Activated CD8-positive, alpha-beta memory T cell treated with anti-CD3 and anti-CD28 coated beads for 36 hours (primary cell): ENCODE results near the gene IL4I1. TPM values are rescaled to one million over a fixed set of nuclear protein-coding genes. Genes with fewer than 3 reads are reported as not detected.

ENCODE experiments used
- CTCF ChIA-PET: fragments of 350-600 bp; sonication (Branson Sonifier 250); formaldehyde crosslinking; loops from one replicate; lab custom pipeline; 2021; ENCODE audit warnings: antibody characterized with exemption; lab: Charles Lee
- POLR2A ChIA-PET: fragments of 350-600 bp; sonication (Branson Sonifier 250); formaldehyde crosslinking; loops from one replicate; lab custom pipeline; 2021; ENCODE audit warnings: antibody characterized with exemption; lab: Charles Lee
- total RNA-seq, 2 experiments: library from RNA; stranded (reverse); gene quantifications; one replicate each; pipeline ENCODE4 v1.2.3, GENCODE V29; 2021

IL4I1 gene
- total RNA-seq, 2 experiments from 2014 or later = 28.9 to 30.8 TPM

GRCh38 chr19:49875177-49875576 is 21.5 kb downstream of the IL4I1 start:
- CTCF ChIA-PET = interaction anchor here (0.9 to 2.5 kb wide), 2 partner anchors 13 to 15 kb away, joined by 3 to 11 read pairs; no protein-coding TSS in a partner anchor
- POLR2A ChIA-PET = no interaction called here

GRCh38 chr19:49874503-49875157 is 22.1 kb downstream of the IL4I1 start:
- CTCF ChIA-PET = interaction anchor here (0.9 kb wide), 1 partner anchor 12 kb away, joined by 3 read pairs; no protein-coding TSS in a partner anchor
- POLR2A ChIA-PET = no interaction called here

- ChIA-PET CTCF (no interaction called here), POLR2A (no interaction called here)
Observed at GRCh38 chr19:49873834-49874233, 22.9 kb downstream of the IL4I1 start.

- CTCF ChIA-PET = interaction anchor here (0.9 kb wide), 1 partner anchor 17 kb away, joined by 3 read pairs; no protein-coding TSS in a partner anchor
Observed at GRCh38 chr19:49873129-49873521, 23.6 kb downstream of the IL4I1 start.

GRCh38 chr19:49872245-49873128 is 24.2 kb downstream of the IL4I1 start:
- CTCF ChIA-PET = interaction anchor here (0.9 kb wide), 1 partner anchor 18 kb away, joined by 3 read pairs; no protein-coding TSS in a partner anchor

More at GRCh38 chr19:49873129-49873521, 23.6 kb downstream of the IL4I1 start:
- POLR2A ChIA-PET = no interaction called here

GRCh38 chr19:49871349-49871985 is 25.2 kb downstream of the IL4I1 start:
- ChIA-PET POLR2A (no interaction called here), CTCF (no interaction called here)

More at GRCh38 chr19:49872245-49873128, 24.2 kb downstream of the IL4I1 start:
- POLR2A ChIA-PET = no interaction called here

GRCh38 chr19:49870309-49870901 is 26.3 kb downstream of the IL4I1 start:
- ChIA-PET CTCF (interaction anchor here (0.5 kb wide), 1 partner anchor 17 kb away, joined by 3 read pairs; no protein-coding TSS in a partner anchor), POLR2A (no interaction called here)

GRCh38 chr19:49869484-49870308 is 27.0 kb downstream of the IL4I1 start:
- POLR2A ChIA-PET = interaction anchor here (0.9 to 1.2 kb wide), 4 partner anchors 15 to 21 kb away, joined by 3 to 5 read pairs (median 3); partner anchors contain the start of gene PTOV1

GRCh38 chr19:49869009-49869483 is 27.6 kb downstream of the IL4I1 start:
- CTCF ChIA-PET = interaction anchor here (1.0 to 1.2 kb wide), 3 partner anchors 18 to 60 kb away, joined by 3 to 5 read pairs (median 3); partner anchors contain the start of genes ATF5, NUP62 and PTOV1
- POLR2A ChIA-PET = interaction anchor here (0.6 to 1.2 kb wide), 5 partner anchors 15 to 21 kb away, joined by 3 to 5 read pairs (median 3); partner anchors contain the start of gene PTOV1

More at GRCh38 chr19:49869484-49870308, 27.0 kb downstream of the IL4I1 start:
- CTCF ChIA-PET = interaction anchor here (0.5 to 1.2 kb wide), 4 partner anchors 17 to 60 kb away, joined by 3 to 5 read pairs (median 3); partner anchors contain the start of genes ATF5, NUP62 and PTOV1

- ChIA-PET POLR2A (interaction anchor here (0.5 to 1.4 kb wide), 7 partner anchors 9 to 71 kb away, joined by 3 to 9 read pairs (median 4); partner anchors contain the start of gene PTOV1), CTCF (interaction anchor here (0.6 kb wide), 1 partner anchor 469 kb away, joined by 5 read pairs; no protein-coding TSS in a partner anchor)
Observed at GRCh38 chr19:49866933-49867782, 29.5 kb downstream of the IL4I1 start, which contains the start of gene PNKP. Gene PNKP (minus strand): TSS chr19:49867576. CDS start chr19:49867204, 372 bp downstream.

- POLR2A ChIA-PET = interaction anchor here (0.6 to 1.7 kb wide), 3 partner anchors 11 to 60 kb away, joined by 3 to 5 read pairs (median 4); partner anchors contain the start of gene PTOV1
- CTCF ChIA-PET = interaction anchor here (0.7 to 1.1 kb wide), 3 partner anchors 63 to 147 kb away, joined by 3 to 5 read pairs (median 3); partner anchors contain the start of genes ATF5 and NUP62
Observed at GRCh38 chr19:49864890-49865289, 31.8 kb downstream of the IL4I1 start.

GRCh38 chr19:49863935-49864320 is 32.8 kb downstream of the IL4I1 start:
- POLR2A ChIA-PET = interaction anchor here (1.4 to 1.7 kb wide), 2 partner anchors 11 to 14 kb away, joined by 5 to 10 read pairs; partner anchors contain the start of gene PTOV1
- CTCF ChIA-PET = interaction anchor here (1.3 kb wide), 1 partner anchor 13 kb away, joined by 4 read pairs; the partner anchor contains the start of gene PTOV1

GRCh38 chr19:49863254-49863934 is 33.3 kb downstream of the IL4I1 start:
- ChIA-PET CTCF (interaction anchor here (1.3 to 1.6 kb wide), 2 partner anchors 11 to 13 kb away, joined by 3 to 4 read pairs; partner anchors contain the start of gene PTOV1), POLR2A (interaction anchor here (1.4 to 1.7 kb wide), 2 partner anchors 10 to 13 kb away, joined by 5 to 10 read pairs; partner anchors contain the start of gene PTOV1)

GRCh38 chr19:49862391-49863253 is 34.1 kb downstream of the IL4I1 start:
- ChIA-PET POLR2A (interaction anchor here (1.4 kb wide), 1 partner anchor 10 kb away, joined by 10 read pairs; no protein-coding TSS in a partner anchor), CTCF (interaction anchor here (1.3 to 1.6 kb wide), 2 partner anchors 12 kb away, joined by 3 to 4 read pairs; partner anchors contain the start of gene PTOV1)
